Erythroblast (primary cell): ENCODE data around the gene MNS1.

Experiments
- GATA1 ChIP-seq: IDR thresholded peaks from 2 replicates; pipeline ENCODE4 v1.6.1; 2011; ENCODE audit warnings: low read depth, mild to moderate bottlenecking, control low read depth, low read length, moderate library complexity
- POLR2A ChIP-seq: IDR thresholded peaks from 2 replicates; pipeline ENCODE4 v1.6.1; 2011; ENCODE audit warnings: mild to moderate bottlenecking, low read length

GRCh38 chr15:56469483-56469882 lies 4.5 kb upstream of the MNS1 start:
- TF ChIP-seq POLR2A (no peak), GATA1 (no peak)
